Measurements from ENCODE around the gene GANC.
"Not testable (repeated sequence)": the region's sequence is repeated elsewhere in the genome, so short reads cannot be mapped to it uniquely, and the experiment has no call there.

GANC gene

DNA sequence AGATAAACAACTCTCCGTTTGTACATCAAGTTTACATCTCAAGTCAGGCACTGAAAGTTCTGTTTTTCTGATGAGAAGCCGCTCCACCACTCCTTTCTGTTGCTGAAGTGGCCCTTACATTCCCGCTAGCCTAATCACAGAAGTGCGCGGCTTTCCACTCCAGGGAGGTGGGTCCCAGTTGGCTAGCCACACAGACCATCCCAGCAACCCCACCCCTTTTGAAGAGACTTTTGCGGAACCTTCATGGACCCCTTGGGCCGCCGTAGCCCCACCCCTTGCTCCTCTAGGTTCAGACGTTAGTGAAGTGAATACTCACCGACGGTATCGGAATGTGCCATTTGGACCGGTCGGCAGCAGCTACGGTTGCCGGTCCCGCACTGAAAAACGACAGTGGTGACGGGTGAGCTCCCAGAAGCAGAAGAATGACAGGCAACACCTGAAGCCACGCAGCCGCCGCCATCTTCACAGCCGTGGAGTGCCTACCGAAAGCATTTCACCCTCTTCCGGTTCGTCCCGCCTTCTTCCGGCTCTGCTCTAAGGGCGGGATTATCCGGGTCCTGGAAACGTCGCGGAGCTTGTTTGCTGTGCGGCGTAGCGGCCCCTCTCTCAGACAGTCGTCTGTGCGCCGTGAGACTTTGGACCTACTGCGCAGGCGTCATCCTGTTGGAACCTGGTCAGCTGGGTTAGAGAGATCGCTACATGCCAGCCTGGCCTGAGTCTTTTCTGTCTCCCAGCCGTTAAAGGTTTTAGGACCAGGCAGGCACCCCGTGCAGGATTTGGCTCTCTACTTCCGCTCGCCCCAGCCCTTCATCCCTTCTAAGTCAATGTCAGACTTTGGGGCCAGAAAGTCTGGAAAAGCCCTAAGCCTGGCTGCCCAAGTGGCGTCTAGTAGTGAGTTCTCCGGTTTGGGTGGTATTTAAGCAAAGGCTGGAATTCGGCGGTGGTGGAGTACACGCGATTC, at the start of gene GANC, which contains the start of gene TMEM87A:
GANC (plus strand) TSS at position 263 of the 961 bp plus-strand sequence. CDS start 1,281 bp downstream, outside the sequence.
TMEM87A (minus strand) TSS at position 495 of the 961 bp plus-strand sequence; CDS start at position 460, 35 bp downstream.
- DNase-seq: peak; percentile 93

GRCh38 chr15:42226648-42227047, 46.4 kb upstream of the GANC start:
- DNase-seq: no peak

DNA sequence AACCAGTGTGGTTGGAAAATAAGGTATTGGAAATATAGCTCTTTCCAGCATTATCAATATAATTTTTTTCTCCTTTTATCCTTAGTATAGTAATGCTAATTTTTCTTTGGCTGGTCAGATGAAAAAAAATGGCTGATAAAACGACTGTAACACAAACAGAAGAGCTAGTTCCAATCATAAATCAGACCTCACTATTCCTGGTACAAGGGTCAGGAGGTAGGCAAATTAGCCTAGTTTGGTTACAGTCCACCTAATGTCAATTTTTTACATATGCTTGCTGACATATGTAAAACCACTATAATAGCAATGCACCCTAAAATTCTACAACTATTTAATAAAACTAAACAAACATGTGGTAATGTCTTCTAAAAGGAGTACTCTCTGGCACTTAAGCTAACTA, 45.0 kb upstream of the GANC start:
- DNase-seq: no peak

- not testable (repeated sequence) for DNase-seq
These were observed 44.0 kb upstream of the GANC start for GRCh38 chr15:42228981-42229380.

DNA sequence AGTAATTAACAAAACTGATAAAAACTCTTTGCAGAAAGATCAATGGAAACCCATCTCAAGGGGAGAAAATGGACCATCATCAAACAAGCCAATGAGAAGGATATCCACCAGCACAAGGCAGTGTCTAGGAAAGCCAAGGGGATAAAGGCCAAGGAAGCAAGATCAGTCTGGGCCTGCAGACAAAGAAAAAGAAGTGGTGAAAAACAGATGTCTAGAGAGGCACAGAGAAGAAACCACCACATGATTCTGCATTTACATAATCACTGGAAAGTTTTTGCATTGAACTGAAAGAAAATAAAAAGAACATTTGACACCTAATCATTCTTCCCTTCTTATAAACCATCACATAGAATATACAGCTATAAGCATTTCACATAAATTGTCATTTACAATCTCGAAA, 41.9 kb upstream of the GANC start:
- DNase-seq: no peak

DNA sequence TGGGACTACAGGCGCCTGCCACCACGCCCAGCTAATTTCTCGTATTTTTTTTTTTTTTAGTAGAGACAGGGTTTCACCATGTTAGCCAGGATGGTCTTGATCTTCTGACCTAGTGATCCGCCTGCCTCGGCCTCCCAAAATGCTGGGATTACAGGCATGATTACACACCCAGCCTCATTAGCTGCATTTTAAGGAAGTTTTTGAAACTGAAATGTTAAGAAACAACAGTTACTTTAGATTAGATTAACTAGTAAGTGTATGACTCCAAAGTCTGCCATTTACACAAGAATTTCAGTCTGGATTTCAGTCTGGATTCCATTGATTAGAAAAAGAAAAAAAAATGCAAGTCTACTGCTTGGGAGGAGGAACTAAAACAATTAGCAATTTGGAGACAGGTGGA, 40.4 kb upstream of the GANC start:
- no peak for DNase-seq

- no peak for DNase-seq
These were observed 39.9 kb upstream of the GANC start for GRCh38 chr15:42233107-42233506.

DNA sequence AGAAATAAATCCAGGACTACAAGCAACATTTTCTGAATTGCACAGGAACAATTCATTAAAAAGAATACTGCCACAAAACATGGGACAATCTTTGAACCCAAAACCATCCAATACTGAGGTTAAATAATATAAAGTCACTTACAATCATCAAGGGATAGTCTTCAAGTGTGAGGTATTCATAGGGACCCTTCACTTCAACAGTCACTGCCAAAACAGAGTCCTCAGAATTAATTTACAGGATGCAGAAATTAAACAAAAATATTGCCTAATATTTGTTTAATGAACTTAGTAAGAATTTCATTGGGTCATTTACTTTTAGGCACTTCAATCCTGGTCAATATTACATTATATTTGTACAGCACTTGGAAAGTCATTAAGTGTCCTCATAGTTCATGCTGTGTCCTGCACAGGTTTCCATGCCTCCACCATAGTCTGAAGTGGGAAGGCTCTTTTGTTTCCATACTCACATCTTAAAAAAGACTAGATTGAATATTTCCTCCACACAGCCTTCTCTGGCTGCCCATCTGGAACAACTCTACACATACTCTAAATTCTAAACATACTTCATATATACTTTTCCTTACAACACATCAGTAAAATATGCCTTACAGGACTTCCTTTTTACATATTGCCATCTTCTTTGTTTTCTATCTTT, 33.3 kb upstream of the GANC start:
- no peak for DNase-seq

DNA sequence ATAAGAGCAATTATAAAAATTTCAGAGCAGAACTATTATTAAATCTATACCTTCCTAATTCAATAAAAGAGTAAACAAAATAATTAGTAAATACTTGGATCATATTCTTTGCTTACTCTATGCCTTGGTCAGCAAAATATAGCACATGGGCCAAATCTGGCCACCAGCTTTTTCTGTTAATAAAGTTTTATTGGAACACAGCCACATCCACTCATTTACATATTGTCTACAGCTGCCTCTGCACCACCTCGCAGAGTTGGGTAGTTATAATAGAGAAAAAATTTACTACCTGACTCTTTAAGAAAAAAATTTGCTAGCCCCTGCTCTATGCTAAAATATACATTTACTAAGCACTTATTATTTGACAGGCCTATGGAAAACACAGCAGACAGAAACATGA, 32.2 kb upstream of the GANC start:
- no peak for DNase-seq

GRCh38 chr15:42253300-42253699, 19.7 kb upstream of the GANC start:
- no peak for DNase-seq

- no peak for DNase-seq
These were observed 8.2 kb upstream of the GANC start for GRCh38 chr15:42264795-42265194.

DNA sequence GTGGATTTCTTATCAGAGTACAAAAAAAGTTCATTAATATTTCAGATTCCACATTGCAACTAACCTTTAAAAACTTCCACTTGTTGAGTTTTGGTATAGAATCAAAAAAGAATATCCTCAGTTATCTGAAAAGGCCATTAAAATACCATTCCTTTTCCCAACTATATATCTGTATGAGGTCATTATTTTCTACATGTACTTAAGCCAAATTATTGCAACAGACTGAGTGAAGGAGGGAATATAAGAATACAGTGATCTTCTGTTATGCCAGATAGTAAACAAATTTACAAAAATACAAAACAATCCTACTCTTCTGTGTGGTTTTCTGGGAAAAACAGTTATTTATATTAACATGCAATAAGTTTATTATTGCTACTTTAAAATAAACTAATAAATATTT, 5.7 kb upstream of the GANC start:
- DNase-seq: no peak

DNA sequence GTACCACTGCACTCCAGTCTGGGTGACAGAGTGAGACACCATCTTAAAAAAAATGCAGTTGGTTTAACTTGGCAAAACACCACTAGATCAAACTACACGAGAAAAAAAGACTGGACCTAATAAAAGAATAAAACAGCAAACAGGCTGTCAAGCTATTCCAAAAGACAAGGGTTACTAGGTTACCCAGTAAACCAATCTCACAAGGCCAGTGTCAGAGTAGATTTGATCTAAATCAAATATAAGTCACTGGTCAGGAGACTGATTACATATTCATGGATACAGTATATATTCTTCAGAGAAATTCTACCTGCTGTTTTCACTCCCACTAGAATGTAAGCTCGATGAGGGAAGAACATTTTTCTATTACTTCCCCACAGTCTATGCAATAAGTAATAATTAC, 2.5 kb upstream of the GANC start:
- no peak for DNase-seq

- no peak for DNase-seq
These were observed 2.0 kb upstream of the GANC start for GRCh38 chr15:42270996-42271395.

DNA sequence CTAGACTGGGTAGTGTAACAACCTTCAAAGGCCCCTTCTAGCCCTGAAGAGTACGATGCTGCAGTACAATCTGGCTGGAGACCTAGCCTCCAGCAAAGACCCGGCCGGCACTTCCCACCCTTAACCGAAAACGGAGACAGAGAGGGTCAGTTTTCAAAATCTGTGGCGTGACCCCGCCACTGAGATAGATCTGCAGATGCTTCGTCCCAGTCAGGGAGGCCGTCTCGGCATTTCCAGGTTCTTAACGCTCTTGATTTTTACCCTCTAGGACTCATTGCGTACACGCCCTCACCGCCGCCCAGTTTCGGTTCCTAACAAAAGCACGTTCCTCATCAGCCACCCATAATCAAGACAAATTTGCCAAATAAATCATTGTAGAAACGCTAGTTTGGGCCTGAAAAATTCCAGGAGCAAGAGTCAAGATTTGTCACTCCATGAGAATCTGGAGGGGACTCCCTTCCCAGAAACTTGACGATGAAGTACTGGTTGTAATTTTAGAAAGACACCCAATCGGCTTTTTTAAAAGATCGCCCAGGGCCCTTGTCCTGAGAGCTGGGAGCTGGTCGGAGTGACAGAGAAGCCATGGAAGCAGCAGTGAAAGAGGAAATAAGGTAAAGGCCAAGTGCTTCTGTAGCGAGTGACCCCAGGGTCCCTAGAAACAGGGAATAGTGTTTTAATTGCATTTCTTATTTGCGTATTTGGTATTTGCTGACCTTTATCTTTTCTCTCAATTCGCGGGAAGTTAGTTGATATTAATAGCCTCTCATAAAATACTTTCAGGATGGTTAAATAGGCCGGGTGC, 1.1 kb downstream of the GANC start:
- peak; percentile 61 for DNase-seq

GRCh38 chr15:42274702-42274989, 1.6 kb downstream of the GANC start:
- DNase-seq: no peak

- DNase-seq: no peak
These were observed 2.9 kb downstream of the GANC start for GRCh38 chr15:42275780-42276391.

GRCh38 chr15:42276762-42277161, 3.8 kb downstream of the GANC start:
- DNase-seq: no peak

GRCh38 chr15:42279234-42279723, 6.3 kb downstream of the GANC start:
- DNase-seq: no peak

DNA sequence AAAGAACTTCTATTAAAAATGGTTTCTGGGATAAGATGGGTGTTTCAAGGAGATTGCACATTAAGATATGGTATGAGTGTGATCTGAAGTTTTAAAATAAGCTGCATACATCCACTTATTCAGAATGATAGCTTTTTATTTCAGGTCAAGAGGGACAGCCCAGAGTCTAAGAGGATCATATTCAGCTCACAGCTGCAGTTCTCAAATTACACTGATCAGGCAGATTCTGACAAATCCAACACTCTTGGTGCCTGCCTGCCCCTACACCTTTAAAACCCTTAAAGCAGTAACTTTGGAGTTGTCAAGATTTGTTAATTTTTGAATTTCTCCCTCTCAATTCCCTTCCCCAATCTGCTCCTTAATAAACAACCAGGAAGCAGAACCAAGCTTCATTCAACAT, 9.3 kb downstream of the GANC start:
- no peak for DNase-seq

GRCh38 chr15:42282926-42283325, 9.9 kb downstream of the GANC start:
- no peak for DNase-seq

- no peak for DNase-seq
These were observed 10.7 kb downstream of the GANC start for GRCh38 chr15:42283671-42284070.

- DNase-seq: no peak
These were observed 11.6 kb downstream of the GANC start for GRCh38 chr15:42284551-42284950.
